Keratinocyte (primary cell): Measurements from ENCODE around the gene RAB34. TPM values are rescaled to one million over a fixed set of nuclear protein-coding genes. Genes with fewer than 3 reads are reported as not detected.
A peak's percentile ranks its signal among the peaks of the same experiment; 100 is the strongest.

ENCODE experiments used
- DNase-seq: peaks from one replicate; pipeline ENCODE4 v3.0.0-alpha.2; 2011; ENCODE audit warnings: low read depth, missing footprints, low spot score
- FAIRE-seq: peaks from 2 replicates; lab custom pipeline; 2011; peaks lifted over from hg19 to GRCh38; lab: Jason Lieb, UNC
- H2AFZ ChIP-seq: 2 replicates; pipeline ENCODE4 v1.6.0; 2012; ENCODE audit warnings: low read length, control low read depth, inconsistent platforms; ENCODE audit not compliant: control insufficient read depth
- H3K27ac ChIP-seq: 2 replicates; pipeline ENCODE4 v1.5.1; 2011; ENCODE audit warnings: low read length; ENCODE audit not compliant: control insufficient read depth, insufficient read depth
- H3K27me3 ChIP-seq: 3 replicates; pipeline ENCODE4 v1.6.0; 2011; ENCODE audit warnings: low read length; ENCODE audit not compliant: control insufficient read depth, insufficient read depth; ENCODE audit errors: extremely low read depth
- H3K36me3 ChIP-seq, 2 experiments: 2 replicates in 1 of 2; 3 replicates in 1 of 2; pipeline ENCODE4 v1.5.1; 2011; ENCODE audit warnings: low read length in 2 of 2, mild to moderate bottlenecking in 1 of 2; ENCODE audit not compliant: control insufficient read depth in 2 of 2, insufficient read depth in 2 of 2; ENCODE audit errors: extremely low read depth in 1 of 2
- H3K4me1 ChIP-seq: 3 replicates; pipeline ENCODE4 v1.5.1; 2011; ENCODE audit warnings: low read length; ENCODE audit not compliant: control insufficient read depth, insufficient read depth; ENCODE audit errors: extremely low read depth
- H3K4me2 ChIP-seq: 3 replicates; pipeline ENCODE4 v1.6.0; 2011; ENCODE audit warnings: low read depth, low read length; ENCODE audit not compliant: control insufficient read depth, insufficient read depth; ENCODE audit errors: extremely low read depth
- H3K4me3 ChIP-seq, 3 experiments: fragments of 200-600 bp in 1 of 3; sonication (generic) in 1 of 3; 2 replicates in 2 of 3; 3 replicates in 1 of 3; pipeline ENCODE4 v1.5.1; 2011 to 2016; ENCODE audit warnings: low read length in 3 of 3, mild to moderate bottlenecking in 3 of 3, control low read depth in 2 of 3, inconsistent platforms in 1 of 3, low read depth in 1 of 3, mixed read lengths in 1 of 3, mixed run types in 1 of 3, moderate library complexity in 1 of 3; ENCODE audit not compliant: control insufficient read depth in 2 of 3, insufficient read depth in 2 of 3; ENCODE audit errors: extremely low read depth in 1 of 3
- H3K79me2 ChIP-seq: 2 replicates; pipeline ENCODE4 v1.6.0; 2012; ENCODE audit warnings: low read length; ENCODE audit not compliant: control insufficient read depth, insufficient read depth
- H3K9ac ChIP-seq: 3 replicates; pipeline ENCODE4 v1.6.0; 2011; ENCODE audit warnings: low read length; ENCODE audit not compliant: control insufficient read depth, insufficient read depth; ENCODE audit errors: extremely low read depth
- H3K9me1 ChIP-seq: 3 replicates; pipeline ENCODE4 v1.6.0; 2011; ENCODE audit warnings: low read length; ENCODE audit not compliant: control insufficient read depth, insufficient read depth; ENCODE audit errors: extremely low read depth
- H3K9me3 ChIP-seq: 2 replicates; pipeline ENCODE4 v1.5.1; 2012; ENCODE audit warnings: low read depth, low read length; ENCODE audit not compliant: control insufficient read depth
- H4K20me1 ChIP-seq: 3 replicates; pipeline ENCODE4 v1.6.0; 2011; ENCODE audit warnings: low read length; ENCODE audit not compliant: control insufficient read depth, insufficient read depth; ENCODE audit errors: extremely low read depth
- EZH2 ChIP-seq: IDR thresholded peaks from one replicate; pipeline ENCODE4 v1.6.1; 2012; ENCODE audit warnings: inconsistent platforms, mild to moderate bottlenecking, low read length, moderate library complexity
- dilution Hi-C: fragments of 300-500 bp; cut with MboI; formaldehyde crosslinking; loops from one replicate; pipeline ENCODE4 v1.7.0; 2020; ENCODE audit warnings: low sequenced_read_pairs; ENCODE audit not compliant: extremely low pct_ligation_motif_present
- polyA plus RNA-seq, 5 experiments: library from polyadenylated mRNA; depleted of rRNA in 3 of 5; stranded (reverse) in 3 of 5; stranded (forward) in 1 of 5; unstranded in 1 of 5; fragments of >200 nt; gene quantifications; 1 replicate in 1 of 5; 2 replicates in 3 of 5; 3 replicates in 1 of 5; pipeline versions ENCODE4 v1.2.1 to v1.2.3, GENCODE V29; 2011 to 2012; ENCODE audit warnings: missing spikeins in 2 of 5, low read depth in 1 of 5, low replicate concordance in 1 of 5
- TF ChIP-seq, protein P1 (sequence below), 3 experiments: IDR thresholded peaks in 1 of 3; conservative IDR thresholded peaks in 1 of 3; optimal IDR thresholded peaks in 1 of 3; 2 replicates in 2 of 3; 3 replicates in 1 of 3; pipeline versions ENCODE3 to v1.5.1; 2011; ENCODE audit warnings: low read length in 3 of 3, mild to moderate bottlenecking in 3 of 3, moderate library complexity in 2 of 3, control low read depth in 1 of 3, inconsistent platforms in 1 of 3; ENCODE audit not compliant: insufficient read depth in 2 of 3; ENCODE audit errors: extremely low read depth in 1 of 3

The RAB34 gene
- polyA plus RNA-seq, 1 donor (not counting 4 experiments of a cell fraction or from before 2014, with no cell fraction given): 134 TPM

DNA sequence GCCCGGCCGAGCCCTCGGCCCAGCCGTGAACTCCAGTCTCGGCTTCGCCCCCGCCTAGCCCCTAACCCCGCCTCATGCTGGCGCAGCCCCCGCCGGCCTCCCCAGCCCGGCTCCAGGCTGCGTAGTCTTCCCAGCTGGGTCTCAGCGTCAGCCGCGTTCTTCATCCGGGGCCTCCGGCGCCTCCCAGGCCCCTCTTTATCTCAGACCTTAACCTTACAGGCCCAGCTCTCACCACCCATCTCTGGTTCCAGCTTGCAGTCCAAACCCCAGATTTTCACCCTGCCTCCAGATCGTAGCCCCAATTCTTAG is 6.0 kb downstream of the RAB34 start, which contains the start of gene PROCA1:
TSS of gene PROCA1 (minus strand) at position 166 of the 309 bp plus-strand sequence. CDS start 228 bp downstream, outside the sequence.
- H4K20me1 ChIP-seq: peaks cover 4% of the 10 kb centered on the region
- no peak for DNase-seq
- peaks cover 16 to 33% of the 10 kb centered on the region in 2 experiments for H3K36me3 ChIP-seq
- H3K27ac ChIP-seq: peak within 1 kb of the TSS; percentile 71
- peaks cover 3% of the 10 kb centered on the region for H3K9me1 ChIP-seq
- peaks cover 15% of the 10 kb centered on the region for H3K4me1 ChIP-seq
- dilution Hi-C loops: no loop called here
- H3K9me3 ChIP-seq: no peaks in the 10 kb centered on the region
- FAIRE-seq: no peak
- peak within 1 kb of the TSS; percentile 94 for H3K4me2 ChIP-seq
- H2AFZ ChIP-seq: peak within 1 kb of the TSS; percentile 87
- peak within 1 kb of the TSS; percentile 76 for H3K9ac ChIP-seq
- no peak for TF ChIP-seq EZH2
- TF ChIP-seq, protein P1, sequence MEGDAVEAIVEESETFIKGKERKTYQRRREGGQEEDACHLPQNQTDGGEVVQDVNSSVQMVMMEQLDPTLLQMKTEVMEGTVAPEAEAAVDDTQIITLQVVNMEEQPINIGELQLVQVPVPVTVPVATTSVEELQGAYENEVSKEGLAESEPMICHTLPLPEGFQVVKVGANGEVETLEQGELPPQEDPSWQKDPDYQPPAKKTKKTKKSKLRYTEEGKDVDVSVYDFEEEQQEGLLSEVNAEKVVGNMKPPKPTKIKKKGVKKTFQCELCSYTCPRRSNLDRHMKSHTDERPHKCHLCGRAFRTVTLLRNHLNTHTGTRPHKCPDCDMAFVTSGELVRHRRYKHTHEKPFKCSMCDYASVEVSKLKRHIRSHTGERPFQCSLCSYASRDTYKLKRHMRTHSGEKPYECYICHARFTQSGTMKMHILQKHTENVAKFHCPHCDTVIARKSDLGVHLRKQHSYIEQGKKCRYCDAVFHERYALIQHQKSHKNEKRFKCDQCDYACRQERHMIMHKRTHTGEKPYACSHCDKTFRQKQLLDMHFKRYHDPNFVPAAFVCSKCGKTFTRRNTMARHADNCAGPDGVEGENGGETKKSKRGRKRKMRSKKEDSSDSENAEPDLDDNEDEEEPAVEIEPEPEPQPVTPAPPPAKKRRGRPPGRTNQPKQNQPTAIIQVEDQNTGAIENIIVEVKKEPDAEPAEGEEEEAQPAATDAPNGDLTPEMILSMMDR (optimal IDR thresholded peaks at IDR 0.05 in 1 of 3, IDR thresholded peaks at IDR 0.05 in 1 of 3, conservative IDR thresholded peaks at IDR 0.05 in 1 of 3; ENCODE audit: extremely low read depth in 1 of 3, insufficient read depth in 2 of 3, low read length in 3 of 3): no peak
- peak within 1 kb of the TSS; percentile 50 to 73 (median 67) for H3K4me3 ChIP-seq
- H3K27me3 ChIP-seq: no peaks in the 10 kb centered on the region
- H3K79me2 ChIP-seq: peaks cover 12% of the 10 kb centered on the region

DNA sequence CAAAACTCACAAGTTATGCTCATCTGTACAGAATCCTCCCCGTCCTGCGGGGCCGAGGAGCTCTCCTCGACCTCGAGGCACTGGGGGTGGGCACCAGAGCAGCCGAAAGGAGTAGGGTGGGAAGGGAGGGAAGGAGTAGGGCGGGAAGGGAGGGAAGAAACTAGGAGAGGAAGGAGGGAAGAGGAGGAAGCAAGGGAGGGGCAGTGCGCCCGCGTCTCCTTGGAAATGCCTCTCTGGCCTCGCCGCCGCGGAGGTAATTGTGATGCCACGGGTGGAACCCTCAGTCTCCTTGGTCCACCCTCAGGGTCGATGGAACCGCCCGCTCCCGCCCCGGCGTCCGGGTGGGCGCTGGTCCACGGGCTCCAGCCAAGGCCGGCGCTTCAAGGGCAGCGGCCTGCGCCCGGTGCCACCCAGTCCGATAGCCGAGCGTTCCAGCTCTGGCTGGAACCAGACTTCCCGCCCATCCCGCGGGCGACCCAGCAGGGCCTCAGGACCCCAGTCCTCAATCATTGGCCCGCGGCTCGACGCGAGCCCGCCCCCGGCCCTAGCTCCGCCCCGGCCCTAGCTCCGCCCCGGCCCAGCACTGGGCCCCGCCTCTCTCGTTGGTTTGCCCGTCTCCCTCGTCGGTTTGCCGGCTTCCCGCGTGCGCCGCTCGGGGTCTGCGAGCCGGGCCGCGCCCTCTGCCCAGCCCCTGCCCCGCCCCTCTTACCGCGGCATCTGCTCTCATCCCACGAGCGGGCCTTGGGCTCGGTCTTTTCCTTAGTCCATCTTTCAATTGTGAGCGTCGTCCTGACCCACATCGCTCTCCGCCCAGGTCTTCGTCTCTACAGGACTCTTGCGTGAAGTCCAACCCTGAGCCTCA is 6.6 kb downstream of the RAB34 start:
- H3K27ac ChIP-seq: peak overlapping the region; percentile 71
- dilution Hi-C loops: no loop called here

More for the DNA sequence above, 6.6 kb downstream of the RAB34 start:
- Histone ChIP-seq H3K9ac (peak overlapping the region; percentile 76), H3K79me2 (peaks cover 6% of the 10 kb centered on the region), H3K27me3 (no peaks in the 10 kb centered on the region), H3K4me1 (peaks cover 9% of the 10 kb centered on the region), H3K36me3 (peaks cover 16 to 32% of the 10 kb centered on the region in 2 experiments), H2AFZ (peak overlapping the region; percentile 87), H3K4me2 (peak overlapping the region; percentile 94), H3K4me3 (peak overlapping the region; percentile 50 to 73 (median 67)), H3K9me3 (no peaks in the 10 kb centered on the region), H3K9me1 (no peaks in the 10 kb centered on the region), H4K20me1 (peaks cover 2% of the 10 kb centered on the region)
- no peak for FAIRE-seq
- TF ChIP-seq, protein P1 (optimal IDR thresholded peaks at IDR 0.05 in 1 of 3, IDR thresholded peaks at IDR 0.05 in 1 of 3, conservative IDR thresholded peaks at IDR 0.05 in 1 of 3; ENCODE audit: extremely low read depth in 1 of 3, insufficient read depth in 2 of 3, low read length in 3 of 3): no peak
- no peak for TF ChIP-seq EZH2
- no peak for DNase-seq
